Measurements from ENCODE around the gene CDK6. TPM values are rescaled to one million over a fixed set of nuclear protein-coding genes. Genes with fewer than 3 reads are reported as not detected.

The CDK6 gene
- total RNA-seq, 2 donors from 2014 or later = 91.6 to 153 TPM

DNA sequence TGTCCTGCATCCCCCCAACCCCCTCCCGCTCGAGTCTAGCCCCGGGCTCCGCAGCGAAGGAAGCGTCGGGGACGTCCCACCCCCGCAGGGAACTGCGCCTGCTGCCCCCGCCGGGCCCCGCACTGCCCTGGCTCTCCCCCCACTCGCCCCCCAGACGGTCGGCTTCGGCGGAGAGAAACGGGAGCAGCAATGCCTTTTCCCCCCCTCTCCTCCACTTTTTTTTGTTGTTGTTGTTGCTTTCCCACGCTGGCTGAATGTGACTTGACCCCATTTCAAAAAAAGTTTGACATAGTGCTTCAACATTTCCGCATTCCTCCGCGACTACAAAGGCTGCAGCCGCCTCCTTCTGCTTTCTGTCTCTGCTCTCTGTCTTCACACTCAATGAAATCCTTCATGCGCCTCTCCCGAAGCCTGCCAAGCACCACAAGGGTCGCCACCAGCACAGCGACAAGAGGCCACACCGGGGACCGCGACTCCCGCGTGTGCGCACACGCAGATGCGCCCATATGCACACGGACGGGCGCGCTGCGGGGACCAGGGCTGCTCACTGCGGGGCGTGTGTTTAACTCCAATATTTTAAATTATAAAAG lies 1.0 kb downstream of the CDK6 start:
- Mint-ChIP-seq H3K9me3 (no peaks in the 10 kb centered on the region), H3K27ac (peak overlapping the region; percentile 98 to 99), H3K36me3 (peaks cover 49 to 55% of the 10 kb centered on the region in 2 donors)
- ATAC-seq (peak; percentile 16 to 27), DNase-seq (ENCODE audit: low spot score in 2 of 2) (peak; percentile 51 to 61)

DNA sequence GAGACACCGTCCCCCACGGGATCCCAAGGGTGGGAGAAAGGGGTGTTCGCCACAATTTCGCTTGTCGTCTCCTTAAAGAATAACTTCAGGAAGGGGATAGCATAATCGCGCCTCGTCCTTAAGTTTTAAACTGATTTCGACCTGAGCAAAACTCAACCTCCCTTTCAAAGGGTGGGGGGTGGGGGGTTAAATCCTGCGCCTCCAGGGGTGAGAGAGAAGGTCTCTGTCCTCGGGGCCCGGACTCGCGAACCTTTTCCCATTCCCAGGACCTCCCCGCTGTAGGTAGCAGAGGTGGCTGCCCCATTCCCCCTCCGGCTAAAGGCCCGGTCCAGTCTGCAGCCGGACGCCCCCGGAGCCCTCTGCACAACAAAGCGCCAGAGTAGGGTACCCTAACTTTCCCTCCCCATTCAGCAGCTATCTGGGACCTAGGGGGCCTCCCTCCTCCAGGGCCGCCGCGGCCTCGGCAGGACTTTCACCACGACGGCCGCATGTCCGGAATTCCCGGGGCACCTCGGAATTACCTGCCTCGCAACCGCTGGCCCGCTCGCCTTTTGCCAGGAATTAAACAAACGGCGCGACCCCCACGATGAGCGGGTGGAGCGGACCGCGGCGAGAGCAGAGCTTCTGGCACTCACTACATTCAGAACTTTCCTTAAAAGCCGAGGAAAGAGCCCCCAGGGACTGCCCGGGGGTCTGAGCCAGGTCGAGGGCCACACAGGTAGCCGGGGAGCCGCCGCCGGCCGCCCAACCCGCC lies 1.7 kb downstream of the CDK6 start:
- Mint-ChIP-seq H3K9me3 (no peaks in the 10 kb centered on the region), H3K36me3 (peaks cover 55 to 57% of the 10 kb centered on the region in 2 donors), H3K27ac (peak overlapping the region; percentile 97 to 98)
- DNase-seq (ENCODE audit: low spot score in 2 of 2) (peak in 1 of 2 donors; percentile 57), ATAC-seq (no peak)

GRCh38 chr7:92833766-92834506 lies 2.4 kb downstream of the CDK6 start:
- DNase-seq (ENCODE audit: low spot score in 2 of 2) (peak; percentile 75 to 80), ATAC-seq (peak; percentile 59 to 66)
- H3K27ac Mint-ChIP-seq = peak overlapping the region; percentile 97 to 98
- no peaks in the 10 kb centered on the region for H3K9me3 Mint-ChIP-seq
- peaks cover 55 to 57% of the 10 kb centered on the region in 2 donors for H3K36me3 Mint-ChIP-seq

DNA sequence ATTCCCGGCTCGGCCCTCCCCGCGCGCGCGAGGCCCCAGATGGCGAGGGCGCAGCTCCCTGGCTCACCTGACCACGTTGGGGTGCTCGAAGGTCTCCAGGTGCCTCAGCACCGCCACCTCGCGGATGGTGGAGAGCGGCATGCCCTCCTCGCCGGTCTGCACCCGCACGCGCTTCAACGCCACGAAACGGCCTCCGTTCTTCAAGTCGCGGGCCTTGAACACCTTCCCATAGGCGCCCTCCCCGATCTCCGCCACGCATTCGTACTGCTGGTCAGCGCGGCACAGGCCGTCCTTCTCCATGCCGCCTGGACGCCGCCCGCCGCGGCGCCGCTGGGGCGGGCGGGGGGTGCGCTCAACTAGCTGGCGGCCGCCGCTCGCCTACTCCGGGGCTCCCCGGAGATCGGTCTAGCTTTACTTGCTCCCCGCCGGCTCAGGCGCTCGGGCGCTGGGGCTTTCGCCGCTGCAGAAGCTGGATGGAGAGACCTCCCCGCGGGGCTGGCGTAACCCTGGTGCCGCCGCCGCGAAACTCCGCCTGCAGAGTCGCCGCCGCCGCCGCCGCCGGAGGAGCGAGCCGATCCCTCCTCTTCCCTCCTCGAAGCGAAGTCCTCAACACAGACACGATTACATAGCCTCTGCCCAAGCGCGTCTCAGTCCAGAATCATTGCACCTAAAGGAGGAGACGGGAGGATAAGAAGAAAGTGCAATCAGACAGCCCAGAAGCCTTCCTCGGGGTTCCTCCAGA lies 3.2 kb downstream of the CDK6 start:
- peak; percentile 90 for DNase-seq (ENCODE audit: low spot score in 2 of 2)
- peak; percentile 75 to 79 for ATAC-seq
- Mint-ChIP-seq H3K27ac (peak overlapping the region; percentile 97 to 98), H3K36me3 (peaks cover 57 to 58% of the 10 kb centered on the region in 2 donors), H3K9me3 (no peaks in the 10 kb centered on the region)

- DNase-seq (ENCODE audit: low spot score in 2 of 2) (no peak), ATAC-seq (peak; percentile 8 to 15)
- Mint-ChIP-seq H3K27ac (peak overlapping the region; percentile 92 to 98), H3K36me3 (peaks cover 58 to 61% of the 10 kb centered on the region in 2 donors), H3K9me3 (no peaks in the 10 kb centered on the region)
These were observed 3.8 kb downstream of the CDK6 start for GRCh38 chr7:92832534-92833023.

DNA sequence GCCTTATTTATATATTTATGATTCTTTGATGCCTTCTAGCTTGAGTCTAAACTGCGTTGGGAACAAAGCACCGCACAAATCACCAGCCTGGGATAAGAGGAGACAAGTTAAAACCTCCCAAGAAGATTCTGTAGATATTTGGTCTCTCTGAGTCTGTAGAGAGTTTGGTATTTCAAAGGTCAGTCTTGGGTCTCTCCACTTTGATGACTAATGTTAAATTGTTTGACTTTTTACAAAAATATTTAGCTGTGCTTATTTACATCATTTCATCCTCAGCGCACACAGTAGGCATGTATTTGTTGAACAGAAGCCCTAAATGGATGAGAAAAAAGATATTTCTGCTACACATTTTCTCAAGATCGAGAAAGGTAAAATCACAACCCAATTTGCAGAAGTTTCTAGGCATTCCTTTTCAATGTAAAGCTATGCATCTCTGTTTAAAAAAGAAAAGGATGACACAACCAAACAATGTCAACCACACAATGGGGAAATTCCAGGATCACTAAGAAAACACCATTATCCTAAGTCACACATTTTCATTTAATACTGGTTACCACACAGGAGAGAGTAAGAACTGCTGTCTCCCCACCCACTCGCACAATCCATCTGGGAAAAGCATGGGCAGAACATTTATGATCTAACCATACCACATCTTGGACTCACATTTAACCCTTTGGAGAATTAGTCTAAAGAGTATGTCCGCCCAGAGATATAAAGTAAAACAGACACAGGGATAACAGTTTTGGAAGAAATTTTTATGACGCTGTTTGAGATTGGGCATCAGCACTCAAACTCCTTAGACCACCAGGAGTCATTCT lies 4.4 kb downstream of the CDK6 start:
- DNase-seq (ENCODE audit: low spot score in 2 of 2) = no peak
- peak in 1 of 2 donors; percentile 3 for ATAC-seq
- peaks cover 56 to 66% of the 10 kb centered on the region in 2 donors for H3K36me3 Mint-ChIP-seq

GRCh38 chr7:92830532-92831110 lies 5.8 kb downstream of the CDK6 start:
- DNase-seq (ENCODE audit: low spot score in 2 of 2) (no peak), ATAC-seq (no peak)
- Mint-ChIP-seq H3K9me3 (no peaks in the 10 kb centered on the region), H3K36me3 (peaks cover 51 to 63% of the 10 kb centered on the region in 2 donors), H3K27ac (peak overlapping the region; percentile 92 to 98)

More for the DNA sequence above, 4.4 kb downstream of the CDK6 start:
- Mint-ChIP-seq H3K9me3 (no peaks in the 10 kb centered on the region), H3K27ac (peak overlapping the region; percentile 92 to 98)

- ATAC-seq (no peak), DNase-seq (ENCODE audit: low spot score in 2 of 2) (no peak)
- no peaks in the 10 kb centered on the region for H3K9me3 Mint-ChIP-seq
- H3K27ac Mint-ChIP-seq = peak overlapping the region; percentile 12 to 98
- H3K36me3 Mint-ChIP-seq = peaks cover 45 to 58% of the 10 kb centered on the region in 2 donors
These were observed 6.3 kb downstream of the CDK6 start for GRCh38 chr7:92830027-92830426.

DNA sequence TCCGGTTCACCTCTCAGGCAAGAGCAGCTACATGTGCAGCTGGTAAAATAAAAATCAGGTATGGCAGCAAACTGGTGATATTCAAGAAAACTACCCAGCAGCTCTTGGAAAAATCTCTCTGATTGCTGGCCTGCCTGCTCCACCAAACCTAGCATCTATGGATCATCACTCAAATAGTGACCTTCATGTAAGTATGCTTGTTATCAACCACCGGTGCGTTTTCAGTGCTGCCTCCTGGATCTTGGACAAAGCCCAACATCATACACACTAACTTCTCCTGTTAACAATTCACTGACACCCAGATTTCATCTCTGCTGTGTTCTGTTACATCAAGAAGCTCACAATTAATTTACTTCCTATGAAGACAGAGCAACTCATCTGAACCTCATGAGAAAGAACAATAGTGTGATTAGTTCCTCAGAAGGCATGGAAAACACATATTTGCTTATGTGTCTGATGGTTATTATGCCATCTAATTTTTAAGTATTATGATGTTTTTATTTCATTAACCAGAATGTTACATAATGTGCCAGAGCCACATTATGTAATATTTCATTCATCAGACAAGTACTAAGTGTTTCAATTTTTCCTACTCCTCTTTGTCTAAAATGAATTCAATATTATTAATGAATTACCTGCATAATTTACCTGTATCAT lies 8.8 kb downstream of the CDK6 start:
- Mint-ChIP-seq H3K36me3 (peaks cover 32 to 45% of the 10 kb centered on the region in 2 donors), H3K27ac (no peak overlapping the region), H3K9me3 (peaks cover 0 to 3% of the 10 kb centered on the region in 2 donors)
- ATAC-seq = no peak
- DNase-seq (ENCODE audit: low spot score in 2 of 2) = no peak

GRCh38 chr7:92826258-92826938 lies 10.0 kb downstream of the CDK6 start:
- ATAC-seq (no peak), DNase-seq (ENCODE audit: low spot score in 2 of 2) (no peak)
- Mint-ChIP-seq H3K36me3 (peaks cover 21 to 35% of the 10 kb centered on the region in 2 donors), H3K27ac (no peak overlapping the region), H3K9me3 (peaks cover 0 to 3% of the 10 kb centered on the region in 2 donors)

DNA sequence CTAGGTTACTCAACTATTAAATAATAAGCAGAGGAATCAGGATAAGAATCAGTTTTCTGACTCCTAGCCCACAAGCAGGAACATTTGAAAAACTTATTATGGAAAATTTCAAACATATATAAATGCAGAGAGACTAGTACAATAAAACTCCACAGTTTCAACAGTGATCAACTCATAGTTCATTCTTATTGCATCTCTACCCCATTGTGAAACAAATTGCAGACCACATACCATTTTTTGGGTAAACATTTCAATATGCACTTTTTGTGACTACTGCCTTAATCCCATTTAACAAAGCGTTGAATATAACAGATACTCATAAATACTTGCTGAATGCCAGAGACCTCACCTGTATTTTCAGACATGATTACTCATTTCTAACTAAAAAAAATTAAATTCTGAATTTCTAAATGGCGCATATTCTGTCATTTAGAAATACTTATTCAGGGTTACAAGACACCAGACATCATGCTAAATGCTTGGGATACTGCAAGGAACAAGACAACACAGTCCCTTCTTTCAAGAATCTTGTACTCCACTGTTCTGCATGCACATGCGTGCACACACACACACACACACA lies 11.4 kb downstream of the CDK6 start:
- H3K9me3 Mint-ChIP-seq = peaks cover 0 to 3% of the 10 kb centered on the region in 2 donors
- DNase-seq (ENCODE audit: low spot score in 2 of 2) (no peak), ATAC-seq (peak in 1 of 2 donors; percentile 61)
- peaks cover 13 to 26% of the 10 kb centered on the region in 2 donors for H3K36me3 Mint-ChIP-seq
- H3K27ac Mint-ChIP-seq = peak overlapping the region in 1 of 2 donors; percentile 79

GRCh38 chr7:92824450-92824849 lies 11.9 kb downstream of the CDK6 start:
- Mint-ChIP-seq H3K36me3 (peaks cover 17 to 30% of the 10 kb centered on the region in 2 donors), H3K9me3 (peaks cover 0 to 3% of the 10 kb centered on the region in 2 donors), H3K27ac (peak overlapping the region in 1 of 2 donors; percentile 79)
- no peak for DNase-seq (ENCODE audit: low spot score in 2 of 2)
- peak in 1 of 2 donors; percentile 58 for ATAC-seq

GRCh38 chr7:92823042-92823441 lies 13.3 kb downstream of the CDK6 start:
- no peak for DNase-seq (ENCODE audit: low spot score in 2 of 2)
- Mint-ChIP-seq H3K36me3 (peaks cover 23 to 39% of the 10 kb centered on the region in 2 donors), H3K9me3 (peaks cover 0 to 8% of the 10 kb centered on the region in 2 donors), H3K27ac (peak overlapping the region; percentile 25 to 53)
- peak; percentile 62 to 93 for ATAC-seq

DNA sequence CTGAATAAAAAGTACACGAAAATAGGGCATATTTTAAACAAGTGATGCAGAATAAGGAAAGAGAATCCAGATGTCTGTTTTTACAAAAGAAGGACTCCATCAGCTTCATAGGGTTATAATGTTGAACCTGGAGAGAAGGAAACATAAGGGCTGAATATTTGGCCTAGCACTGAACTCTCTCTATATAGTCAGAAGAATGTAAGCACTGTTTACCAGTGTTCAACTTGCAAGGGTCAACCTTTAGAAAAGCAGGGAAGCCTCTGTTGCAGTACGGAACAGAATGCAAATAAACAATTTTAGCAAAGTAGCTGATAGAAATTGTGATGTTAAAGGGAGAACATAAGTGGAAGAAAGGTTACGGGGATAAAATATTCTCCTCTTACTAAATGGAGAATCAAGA lies 16.2 kb downstream of the CDK6 start:
- H3K9me3 Mint-ChIP-seq = peaks cover 0 to 15% of the 10 kb centered on the region in 2 donors

More for the DNA sequence above, 16.2 kb downstream of the CDK6 start:
- peaks cover 26 to 61% of the 10 kb centered on the region in 2 donors for H3K36me3 Mint-ChIP-seq
- ATAC-seq (no peak), DNase-seq (ENCODE audit: low spot score in 2 of 2) (no peak)
- H3K27ac Mint-ChIP-seq = no peak overlapping the region
